GM12878 (cell line): ENCODE measurements around the gene COX19. TPM values are rescaled to one million over a fixed set of nuclear protein-coding genes. Genes with fewer than 3 reads are reported as not detected.

Experiments used
- BHLHE40 ChIP-seq, 2 experiments: fragments of 450-650 bp in 1 of 2; IDR thresholded peaks; 2 replicates each; pipeline ENCODE4 v1.6.1; 2011 to 2017; ENCODE audit warnings: low read depth in 2 of 2, borderline replicate concordance in 1 of 2, improper control_type of control experiment in 1 of 2, low read length in 1 of 2, mild to moderate bottlenecking in 1 of 2
- CBX5 ChIP-seq: sonication (generic); IDR thresholded peaks from 2 replicates; pipeline ENCODE4 v1.6.1; 2016; ENCODE audit warnings: low read depth, moderate library complexity, mild to moderate bottlenecking, inconsistent platforms
- CHD1 ChIP-seq: IDR thresholded peaks from 2 replicates; pipeline ENCODE4 v1.6.1; 2012; ENCODE audit warnings: low read depth, low read length, improper control_type of control experiment
- DPF2 ChIP-seq: fragments of 450-650 bp; IDR thresholded peaks from 2 replicates; pipeline ENCODE4 v1.6.1; 2017; ENCODE audit warnings: mild to moderate bottlenecking
- EED ChIP-seq: sonication (generic); IDR thresholded peaks from 2 replicates; pipeline ENCODE4 v1.6.1; 2016; ENCODE audit warnings: antibody characterized with exemption, low read depth
- ETV6 ChIP-seq, 2 experiments: fragments of 450-650 bp in 1 of 2; IDR thresholded peaks in 1 of 2; conservative IDR thresholded peaks in 1 of 2; 2 replicates each; pipeline ENCODE4 v1.6.1; 2014; ENCODE audit warnings: antibody characterized with exemption in 1 of 2, borderline replicate concordance in 1 of 2, low read depth in 1 of 2, mild to moderate bottlenecking in 1 of 2, moderate library complexity in 1 of 2
- GATAD2B ChIP-seq: fragments of 450-650 bp; conservative IDR thresholded peaks from 2 replicates; pipeline ENCODE4 v1.6.1; 2017; ENCODE audit warnings: low read depth, mild to moderate bottlenecking, moderate library complexity
- IKZF2 ChIP-seq, 2 experiments: fragments of 450-650 bp; IDR thresholded peaks; 2 replicates each; pipeline ENCODE4 v1.6.1; 2017; ENCODE audit warnings: mild to moderate bottlenecking in 2 of 2, moderate library complexity in 2 of 2
- IRF4 ChIP-seq: IDR thresholded peaks from 2 replicates; pipeline ENCODE4 v1.6.1; 2011; ENCODE audit warnings: low read depth, low read length
- KLF5 ChIP-seq: fragments of 450-650 bp; IDR thresholded peaks from 2 replicates; pipeline ENCODE4 v1.6.1; 2014; ENCODE audit warnings: mild to moderate bottlenecking; ENCODE audit not compliant: partially characterized antibody
- MTA2 ChIP-seq: fragments of 450-650 bp; IDR thresholded peaks from 2 replicates; pipeline ENCODE4 v1.6.1; 2016; ENCODE audit warnings: low read depth, mild to moderate bottlenecking, moderate library complexity
- NR2C2 ChIP-seq: IDR thresholded peaks from 2 replicates; pipeline ENCODE4 v1.6.1; 2011; ENCODE audit warnings: borderline replicate concordance, low read depth; ENCODE audit not compliant: control insufficient read depth, insufficient read length
- PKNOX1 ChIP-seq: fragments of 450-650 bp; IDR thresholded peaks from 2 replicates; pipeline ENCODE4 v1.6.1; 2016; ENCODE audit warnings: mild to moderate bottlenecking
- POLR2AphosphoS2 ChIP-seq: IDR thresholded peaks from 2 replicates; pipeline ENCODE4 v1.6.1; 2011; ENCODE audit warnings: low read depth, mild to moderate bottlenecking, low read length, improper control_type of control experiment, moderate library complexity
- PRDM15 ChIP-seq: fragments of 450-650 bp; formaldehyde crosslinking; IDR thresholded peaks from 2 replicates; pipeline ENCODE4 v1.4.0; 2020; ENCODE audit warnings: mild to moderate bottlenecking, moderate library complexity
- USF1 ChIP-seq: IDR thresholded peaks from 2 replicates; pipeline ENCODE4 v1.6.1; 2011; ENCODE audit warnings: borderline replicate concordance, low read depth, mild to moderate bottlenecking, moderate library complexity, mixed read lengths, low read length; ENCODE audit not compliant: insufficient read depth; ENCODE audit errors: extremely low read length
- ZNF384 ChIP-seq: IDR thresholded peaks from 2 replicates; pipeline ENCODE4 v1.6.1; 2012; ENCODE audit warnings: low read depth, mild to moderate bottlenecking, low read length, improper control_type of control experiment, borderline replicate concordance
- ZNF592 ChIP-seq: fragments of 450-650 bp; IDR thresholded peaks from 2 replicates; pipeline ENCODE4 v1.6.1; 2017; ENCODE audit warnings: mild to moderate bottlenecking, moderate library complexity
- polyA plus RNA-seq, 11 experiments: library from polyadenylated mRNA; depleted of rRNA in 4 of 11; unstranded in 6 of 11; stranded (reverse) in 5 of 11; fragments of >200 nt; fragmentation: Nextera tagmentation in 4 of 11; fragmentation: Illumina TruSeq in 1 of 11; extraction: Ambion mirVana in 4 of 11; extraction: Trizol in 1 of 11; gene quantifications; 1 replicate in 1 of 11; 2 replicates in 10 of 11; pipeline versions ENCODE4 v1.2.1 to v1.2.3, GENCODE V29; 2011 to 2016; ENCODE audit warnings: inconsistent platforms in 2 of 11, missing spikeins in 2 of 11, low read depth in 1 of 11
- total RNA-seq, 4 experiments: library from RNA; depleted of rRNA in 3 of 4; stranded (reverse); fragments of >200 nt in 3 of 4; fragmentation: Illumina TruSeq in 1 of 4; extraction: Trizol in 1 of 4; gene quantifications; 2 replicates each; pipeline versions ENCODE4 v1.2.1 to v1.2.3, GENCODE V29; 2013 to 2021

Gene COX19
- total and polyA plus RNA-seq, 10 of the 15 experiments (the other 5 are each of a cell fraction or from before 2014, with no cell fraction given), result 3.7 to 17.9 (median 10.8) TPM

GRCh38 chr7:923108-924041, 52.0 kb downstream of the COX19 start (continued):
- no peak for TF ChIP-seq PRDM15 (CRISPR knock-in tag)
- no peak for TF ChIP-seq USF1
- TF ChIP-seq CHD1, result no peak
- TF ChIP-seq ZNF384, result peak; percentile 23; the same call in 1 of the 2 replicates
- TF ChIP-seq GATAD2B, result peak; percentile 93
- 0 out of 2 replicates have a peak, but pooled peaks have one; percentile 52 for TF ChIP-seq CBX5
- TF ChIP-seq IKZF2 (IDR thresholded peaks at IDR 0.05), result peak; percentile 86 to 89
- peak; percentile 26; the same call in 1 of the 2 replicates for TF ChIP-seq IRF4
- TF ChIP-seq ZNF592, result 0 out of 2 replicates have a peak, but pooled peaks have one; percentile 34
- TF ChIP-seq POLR2AphosphoS2, result no peak
- TF ChIP-seq DPF2, result peak; percentile 97
- TF ChIP-seq MTA2, result peak; percentile 81
- peak in 1 of 2 experiments; percentile 98; a peak in 2 of 4 replicates for TF ChIP-seq ETV6 (conservative IDR thresholded peaks at IDR 0.05 in 1 of 2, IDR thresholded peaks at IDR 0.05 in 1 of 2; ENCODE audit: borderline replicate concordance in 1 of 2, low read depth in 1 of 2)
- TF ChIP-seq BHLHE40 (IDR thresholded peaks at IDR 0.05; ENCODE audit: borderline replicate concordance in 1 of 2, low read depth in 2 of 2, low read length in 1 of 2), result peak; percentile 89 to 90
- TF ChIP-seq PKNOX1, result peak; percentile 24; the same call in 1 of the 2 replicates
- TF ChIP-seq EED, result peak; percentile 87
- TF ChIP-seq KLF5, result no peak
- TF ChIP-seq NR2C2, result no peak
